ENCODE results near the gene WDPCP. TPM values are rescaled to one million over a fixed set of nuclear protein-coding genes. Genes with fewer than 3 reads are reported as not detected.

The WDPCP gene
- total and polyA plus RNA-seq, 10 of the 15 experiments (the other 5 are each of a cell fraction or from before 2014, with no cell fraction given) = 2.1 to 7.9 (median 4.6) TPM

- no TSS peak for BruUV-seq (replicated peaks)
- FAIRE-seq (no peak), ATAC-seq (no peak), DNase-seq (ENCODE audit: low read depth, low spot score) (no peak)
- RAD21 ChIA-PET (ENCODE audit: unreplicated experiment) = interaction anchor here (1.1 to 1.6 kb wide), 3 partner anchors 11 to 737 kb away, joined by 3 to 4 read pairs (median 3); no protein-coding TSS in a partner anchor
- H3K27me3 ChIP-seq (replicated peaks in 1 of 2; ENCODE audit: control insufficient read depth in 2 of 2, insufficient read depth in 2 of 2, low read length in 1 of 2) = no peaks in the 10 kb centered on the region
- H2AFZ ChIP-seq (ENCODE audit: control insufficient read depth, low read depth, low read length) = no peak overlapping the region
- H3K4me1 ChIP-seq (ENCODE audit: control insufficient read depth, insufficient read depth, low read length) = no peaks in the 10 kb centered on the region; the same call in 1 of the 2 replicates
- in situ Hi-C loops (cut with MboI) = no loop called here
- SMC1A ChIA-PET (ENCODE audit: uncharacterized antibody, unreplicated experiment) = interaction anchor here (0.6 to 1.5 kb wide), 4 partner anchors 10 to 295 kb away, joined by 3 to 4 read pairs (median 3); no protein-coding TSS in a partner anchor
- H3K27ac ChIP-seq (ENCODE audit: control insufficient read depth, insufficient read depth) = no peak overlapping the region
- CTCF ChIA-PET = interaction anchor here (0.9 to 3.5 kb wide), 3 partner anchors 293 to 736 kb away, joined by 3 to 12 read pairs (median 12); no protein-coding TSS in a partner anchor
- no peak overlapping the region for H3K4me2 ChIP-seq (ENCODE audit: control insufficient read depth, insufficient read depth)
- no peak overlapping the region for H3K9ac ChIP-seq (ENCODE audit: control insufficient read depth, insufficient read depth, low read length)
- no peaks in the 10 kb centered on the region for H4K20me1 ChIP-seq (ENCODE audit: control insufficient read depth, insufficient read depth)
- WGBS (ENCODE audit: insufficient coverage, insufficient replicate concordance, low lambda C conversion rate, missing lambda C conversion rate) = 63% methylated on average over 2 of the region's 2 CpGs
- no peak for TF ChIP-seq MTA2 (IDR thresholded peaks at IDR 0.05; ENCODE audit: low read depth)
- no peak for TF ChIP-seq RFX5 (IDR thresholded peaks at IDR 0.05; ENCODE audit: low read depth, low read length)
- TF ChIP-seq EP300 (IDR thresholded peaks at IDR 0.05; ENCODE audit: borderline replicate concordance in 1 of 2, control insufficient read depth in 1 of 2, low read depth in 2 of 2, low read length in 2 of 2) = no peak
- no peak for TF ChIP-seq REST (IDR thresholded peaks at IDR 0.05; ENCODE audit: low read depth, low read length)
- no peak for TF ChIP-seq POLR2AphosphoS5 (IDR thresholded peaks at IDR 0.05; ENCODE audit: low read length)
- TF ChIP-seq, protein P1, sequence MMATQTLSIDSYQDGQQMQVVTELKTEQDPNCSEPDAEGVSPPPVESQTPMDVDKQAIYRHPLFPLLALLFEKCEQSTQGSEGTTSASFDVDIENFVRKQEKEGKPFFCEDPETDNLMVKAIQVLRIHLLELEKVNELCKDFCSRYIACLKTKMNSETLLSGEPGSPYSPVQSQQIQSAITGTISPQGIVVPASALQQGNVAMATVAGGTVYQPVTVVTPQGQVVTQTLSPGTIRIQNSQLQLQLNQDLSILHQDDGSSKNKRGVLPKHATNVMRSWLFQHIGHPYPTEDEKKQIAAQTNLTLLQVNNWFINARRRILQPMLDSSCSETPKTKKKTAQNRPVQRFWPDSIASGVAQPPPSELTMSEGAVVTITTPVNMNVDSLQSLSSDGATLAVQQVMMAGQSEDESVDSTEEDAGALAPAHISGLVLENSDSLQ (IDR thresholded peaks at IDR 0.05) = no peak
- TF ChIP-seq NFYB (IDR thresholded peaks at IDR 0.05; ENCODE audit: insufficient read depth, low read depth, low read length) = no peak
- TF ChIP-seq CHD2 (IDR thresholded peaks at IDR 0.05; ENCODE audit: borderline replicate concordance, low read depth, low read length) = no peak
- no peak for TF ChIP-seq ZNF24 (IDR thresholded peaks at IDR 0.05)
- no peak for TF ChIP-seq SREBF1 (IDR thresholded peaks at IDR 0.05; ENCODE audit: low read length)
- no peak for TF ChIP-seq ZBED1 (IDR thresholded peaks at IDR 0.05; ENCODE audit: borderline replicate concordance)
- no peak for TF ChIP-seq IRF4 (IDR thresholded peaks at IDR 0.05; ENCODE audit: low read depth, low read length)
- no peaks in the 10 kb centered on the region; the same call in 2 of the 3 replicates for H3K9me3 ChIP-seq (replicated peaks; ENCODE audit: control insufficient read depth, insufficient read depth, low read length)
- POLR2A ChIA-PET = no interaction called here
- intact Hi-C loops (cut with micrococcal nuclease; ENCODE audit: unreplicated experiment) = no loop called here
- H3K79me2 ChIP-seq (ENCODE audit: control insufficient read depth, insufficient read depth, low read length) = no peaks in the 10 kb centered on the region
- H3K4me3 ChIP-seq = no peak overlapping the region
- H3K36me3 ChIP-seq (ENCODE audit: control insufficient read depth in 2 of 2, insufficient read depth in 2 of 2, low read length in 1 of 2) = no peaks in the 10 kb centered on the region
Observed at GRCh38 chr2:63192889-63193774, 395.1 kb downstream of the WDPCP start.
